HCT116 (cell line): ENCODE measurements around the gene SNX1. TPM values are rescaled to one million over a fixed set of nuclear protein-coding genes. Genes with fewer than 3 reads are reported as not detected.

Experiments
- ATAC-seq: fragments of 200-7000 bp; cut with Tn5 transposase; 2 replicates; pipeline ENCODE4 v1.9.1; 2020; ENCODE audit warnings: mild to moderate bottlenecking, moderate library complexity
- BruUV-seq: library from RNA; stranded (reverse); fragments of 400-500 nt; replicated peaks from 2 replicates; lab custom pipeline; 2021; lab: Mats Ljungman, UMichigan
- CTCF ChIA-PET: fragments of 300-600 bp; sonication (Branson Sonifier 250); formaldehyde crosslinking; loops from one replicate; lab custom pipeline; 2021; ENCODE audit warnings: antibody characterized with exemption; lab: Charles Lee
- POLR2A ChIA-PET: fragments of 300-600, 350-600 bp; sonication (Branson Sonifier 250); formaldehyde crosslinking; loops from one replicate; lab custom pipeline; 2021; ENCODE audit warnings: antibody characterized with exemption; lab: Charles Lee
- RAD21 ChIA-PET, 2 experiments: fragments of 300-600 bp; sonication (Branson Sonifier 250); formaldehyde crosslinking; loops; one replicate each; lab custom pipeline; 2023; ENCODE audit warnings: low total read pairs in 2 of 2; ENCODE audit not compliant: uncharacterized antibody in 2 of 2, unreplicated experiment in 2 of 2, low non-redundant PET in 1 of 2; lab: Charles Lee
- DNase-seq: peaks from one replicate; pipeline ENCODE4 v3.0.0-alpha.2; 2010; ENCODE audit warnings: low read depth, low spot score
- H2AFZ ChIP-seq: fragments of 200-600 bp; shearing (Covaris generic), sonication (generic); 2 replicates; pipeline ENCODE4 v1.6.1; 2017; ENCODE audit warnings: low read depth, mixed run types, mixed read lengths, antibody characterized with exemption, low read length; ENCODE audit not compliant: poor library complexity, severe bottlenecking
- H3K27ac ChIP-seq: 2 replicates; pipeline ENCODE4 v1.5.1; 2012; ENCODE audit warnings: low read depth, low read length
- H3K27me3 ChIP-seq: fragments of 200-600 bp; sonication (generic); 2 replicates; pipeline ENCODE4 v1.6.1; 2016; ENCODE audit warnings: mixed run types, low read length, mixed read lengths; ENCODE audit not compliant: insufficient read depth
- H3K36me3 ChIP-seq, 2 experiments: fragments of 200-500 bp in 1 of 2; fragments of 200-600 bp in 1 of 2; sonication (Bioruptor generic) in 1 of 2; sonication (generic) in 1 of 2; 2 replicates each; pipeline versions ENCODE4 v1.5.1 to v1.6.1; 2014 to 2016; ENCODE audit warnings: low read length in 2 of 2, inconsistent platforms in 1 of 2, mixed read lengths in 1 of 2, mixed run types in 1 of 2; ENCODE audit not compliant: insufficient read depth in 2 of 2, control insufficient read depth in 1 of 2
- H3K4me1 ChIP-seq, 2 experiments: fragments of 200-600 bp in 1 of 2; sonication (generic) in 1 of 2; 2 replicates each; pipeline versions ENCODE4 v1.5.1 to v1.6.1; 2012 to 2017; ENCODE audit warnings: low read length in 2 of 2, inconsistent platforms in 1 of 2, mild to moderate bottlenecking in 1 of 2, mixed read lengths in 1 of 2, mixed run types in 1 of 2, moderate library complexity in 1 of 2; ENCODE audit not compliant: insufficient read depth in 2 of 2, control insufficient read depth in 1 of 2
- H3K4me2 ChIP-seq: fragments of 200-600 bp; sonication (generic); 2 replicates; pipeline ENCODE4 v1.6.1; 2017; ENCODE audit warnings: mixed run types, low read length, mixed read lengths
- H3K4me3 ChIP-seq, 2 experiments: fragments of 200-600 bp in 1 of 2; sonication (generic) in 1 of 2; replicated peaks in 1 of 2; 2 replicates each; pipeline ENCODE4 v1.5.1; 2011 to 2016; ENCODE audit warnings: low read length in 2 of 2, control low read depth in 1 of 2, low read depth in 1 of 2, mild to moderate bottlenecking in 1 of 2, mixed read lengths in 1 of 2, mixed run types in 1 of 2
- H3K79me2 ChIP-seq: fragments of 200-600 bp; sonication (generic); 2 replicates; pipeline ENCODE4 v1.6.1; 2017; ENCODE audit warnings: mild to moderate bottlenecking, mixed run types, low read length, moderate library complexity, mixed read lengths; ENCODE audit not compliant: insufficient read depth
- H3K9ac ChIP-seq: fragments of 200-600 bp; sonication (generic); 2 replicates; pipeline ENCODE4 v1.6.1; 2016; ENCODE audit warnings: low read length, mixed read lengths
- H3K9me2 ChIP-seq: fragments of 200-600 bp; sonication (generic), shearing (Covaris generic); 2 replicates; pipeline ENCODE4 v1.6.1; 2017; ENCODE audit warnings: mixed run types, mild to moderate bottlenecking, moderate library complexity; ENCODE audit not compliant: insufficient read depth
- H3K9me3 ChIP-seq, 2 experiments: fragments of 200-500 bp in 1 of 2; fragments of 200-600 bp in 1 of 2; sonication (Bioruptor generic) in 1 of 2; sonication (generic) in 1 of 2; 2 replicates each; pipeline ENCODE4 v1.6.1; 2014 to 2017; ENCODE audit warnings: low read length in 2 of 2, mixed read lengths in 2 of 2, inconsistent platforms in 1 of 2, low read depth in 1 of 2, mild to moderate bottlenecking in 1 of 2, mixed run types in 1 of 2, moderate library complexity in 1 of 2; ENCODE audit not compliant: control insufficient read depth in 1 of 2, insufficient read depth in 1 of 2
- H4K20me1 ChIP-seq: fragments of 200-600 bp; sonication (generic), shearing (Covaris generic); 2 replicates; pipeline ENCODE4 v1.6.1; 2017; ENCODE audit warnings: mixed run types, mild to moderate bottlenecking, moderate library complexity; ENCODE audit not compliant: insufficient read depth
- CBX3 ChIP-seq: IDR thresholded peaks from 2 replicates; pipeline ENCODE4 v1.6.1; 2012; ENCODE audit warnings: low read depth
- EGR1 ChIP-seq: IDR thresholded peaks from 2 replicates; pipeline ENCODE4 v1.6.1; 2012; ENCODE audit warnings: low read depth
- ELF1 ChIP-seq: IDR thresholded peaks from 2 replicates; pipeline ENCODE4 v1.6.1; 2012; ENCODE audit warnings: low read depth, borderline replicate concordance
- EZH2phosphoT487 ChIP-seq: fragments of 200-600 bp; IDR thresholded peaks from 2 replicates; pipeline ENCODE4 v1.6.1; 2018; ENCODE audit warnings: antibody characterized with exemption, borderline replicate concordance
- JUND ChIP-seq: IDR thresholded peaks from 2 replicates; pipeline ENCODE4 v1.6.1; 2012
- YY1 ChIP-seq: IDR thresholded peaks from 2 replicates; pipeline ENCODE4 v1.6.1; 2011; ENCODE audit warnings: low read length, low read depth, moderate library complexity, mild to moderate bottlenecking; ENCODE audit not compliant: insufficient replicate concordance; ENCODE audit errors: extremely low read depth
- ZFX ChIP-seq: fragments of 450-650 bp; IDR thresholded peaks from 2 replicates; pipeline ENCODE4 v1.6.1; 2017
- intact Hi-C: fragments of 100-400 bp; cut with micrococcal nuclease; formaldehyde crosslinking; loops from 2 replicates; pipeline ENCODE4 v1.10.0; 2022
- total RNA-seq: library from RNA; stranded (reverse); gene quantifications from one replicate; pipeline ENCODE4 v1.2.1, GENCODE V29; 2021; ENCODE audit not compliant: unreplicated experiment
- TF ChIP-seq, protein P1 (sequence below): IDR thresholded peaks from 2 replicates; pipeline ENCODE4 v1.6.1; 2011; ENCODE audit warnings: mild to moderate bottlenecking, low read length, moderate library complexity; ENCODE audit not compliant: insufficient replicate concordance; ENCODE audit errors: extremely low read depth
- TF ChIP-seq, protein P2 (sequence below), 3 experiments: fragments of 200-600 bp in 1 of 3; sonication (generic) in 1 of 3; IDR thresholded peaks in 2 of 3; conservative IDR thresholded peaks in 1 of 3; 2 replicates each; pipeline ENCODE4 v1.5.1; 2012 to 2017; ENCODE audit warnings: low read depth in 2 of 3, low read length in 2 of 3, antibody characterized with exemption in 1 of 3, borderline replicate concordance in 1 of 3, control low read depth in 1 of 3, mild to moderate bottlenecking in 1 of 3, mixed read lengths in 1 of 3, mixed run types in 1 of 3, moderate library complexity in 1 of 3; ENCODE audit not compliant: insufficient read depth in 1 of 3

Gene SNX1
- total RNA-seq, 1 experiment from 2014 or later = 91.9 TPM

DNA sequence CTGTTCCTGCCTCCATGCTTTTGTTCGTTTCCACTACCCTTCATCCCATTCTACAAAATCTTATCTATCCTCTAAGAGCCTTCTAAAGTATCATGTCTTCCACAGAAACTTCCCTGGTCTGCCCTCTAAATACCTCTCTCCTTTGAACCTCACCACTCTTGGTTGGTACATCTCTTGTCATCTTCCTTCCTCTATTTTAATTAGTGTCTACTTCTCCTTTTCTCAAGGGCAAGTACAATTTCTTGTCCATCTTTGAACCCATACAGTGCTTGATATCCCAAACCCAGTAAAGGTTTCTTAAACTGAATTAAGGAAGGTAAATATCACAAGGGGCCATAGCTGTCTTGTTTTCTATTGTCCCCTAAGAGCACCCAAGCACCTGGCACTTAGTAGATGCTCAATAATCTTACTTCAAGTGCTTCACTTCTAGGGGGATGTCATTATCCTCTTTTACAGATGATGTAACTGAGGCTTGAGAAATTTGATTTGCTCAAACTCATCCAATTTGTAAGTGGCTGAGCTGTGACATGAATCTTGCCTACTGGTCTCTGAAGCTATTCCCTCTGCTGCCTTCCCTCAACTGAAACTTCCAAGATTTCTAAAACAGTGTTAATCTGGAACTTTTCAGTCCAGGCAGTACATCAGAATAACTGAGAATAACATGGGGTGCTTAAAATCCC, 46.9 kb upstream of the SNX1 start:
- Histone ChIP-seq H3K4me3 (no peak overlapping the region), H2AFZ (no peak overlapping the region), H3K27me3 (no peaks in the 10 kb centered on the region), H3K9me2 (no peaks in the 10 kb centered on the region), H3K4me1 (peaks cover 5 to 14% of the 10 kb centered on the region in 2 experiments; a peak in 2 of 4 replicates), H3K27ac (no peak overlapping the region), H3K9me3 (no peaks in the 10 kb centered on the region), H3K36me3 (no peaks in the 10 kb centered on the region), H3K79me2 (no peaks in the 10 kb centered on the region), H3K4me2 (no peak overlapping the region), H3K9ac (no peak overlapping the region), H4K20me1 (no peaks in the 10 kb centered on the region)
- no TSS peak for BruUV-seq
- DNase-seq (no peak), ATAC-seq (no peak)
- ChIA-PET RAD21 (no interaction called here), POLR2A (no interaction called here), CTCF (no interaction called here)
- intact Hi-C loops = loop anchor here (5.0 to 10.0 kb wide), 2 partner anchors 134 to 297 kb away; no protein-coding TSS in a partner anchor
- no peak for TF ChIP-seq JUND

DNA sequence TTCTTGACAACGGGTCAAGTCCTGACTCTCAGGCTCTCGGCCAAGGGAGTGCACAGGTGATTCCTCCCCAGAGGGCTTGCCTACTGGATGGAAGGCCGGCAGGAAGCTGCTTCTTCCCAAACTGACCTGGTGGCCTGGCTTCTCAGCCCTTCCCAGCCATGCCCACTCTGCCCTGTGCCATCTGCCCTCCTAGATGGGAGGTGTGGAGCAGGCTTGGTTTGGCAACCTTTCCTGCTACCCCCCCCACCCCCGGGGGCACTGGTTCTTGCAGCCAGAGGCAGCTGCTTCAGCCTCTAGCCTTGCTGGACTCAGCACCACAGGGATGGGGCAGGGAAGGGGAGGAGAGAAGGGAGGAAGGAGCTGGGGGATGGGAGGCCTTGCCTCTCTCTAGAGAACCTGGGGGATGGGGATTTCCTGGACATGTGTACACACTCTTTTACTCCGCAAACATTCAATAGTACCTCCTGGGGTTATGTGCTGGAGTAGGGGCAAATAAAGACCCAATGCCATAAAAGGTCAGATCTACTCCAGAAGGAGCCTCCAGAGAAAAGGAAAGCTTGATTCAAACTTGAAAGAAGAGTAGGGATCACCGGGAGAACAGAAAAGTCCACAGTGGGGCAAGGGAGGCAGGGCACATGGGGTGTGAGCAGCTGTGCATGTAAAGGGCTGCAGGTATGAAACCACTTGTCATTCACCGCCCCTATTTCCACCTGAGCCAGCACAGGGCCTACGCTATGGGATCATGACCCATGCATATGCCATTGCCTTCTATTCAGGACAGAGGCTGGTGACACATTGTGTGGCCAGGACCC, 45.3 kb upstream of the SNX1 start:
- no peaks in the 10 kb centered on the region for H3K9me2 ChIP-seq
- H3K4me2 ChIP-seq = no peak overlapping the region
- no peaks in the 10 kb centered on the region for H3K36me3 ChIP-seq
- H2AFZ ChIP-seq = no peak overlapping the region
- H3K9me3 ChIP-seq = no peaks in the 10 kb centered on the region
- no peak for DNase-seq
- ATAC-seq = no peak
- ChIA-PET RAD21 (no interaction called here), POLR2A (no interaction called here), CTCF (interaction anchor here (1.0 kb wide), 1 partner anchor 441 kb away, joined by 3 read pairs; no protein-coding TSS in a partner anchor)
- H3K9ac ChIP-seq = no peak overlapping the region
- no peaks in the 10 kb centered on the region for H3K27me3 ChIP-seq
- no peak overlapping the region for H3K4me3 ChIP-seq
- intact Hi-C loops = no loop called here
- H3K27ac ChIP-seq = no peak overlapping the region
- no peaks in the 10 kb centered on the region for H4K20me1 ChIP-seq
- H3K79me2 ChIP-seq = no peaks in the 10 kb centered on the region
- BruUV-seq = no TSS peak
- peaks cover 3 to 11% of the 10 kb centered on the region in 2 experiments; a peak in 2 of 4 replicates for H3K4me1 ChIP-seq
- TF ChIP-seq, protein P1, sequence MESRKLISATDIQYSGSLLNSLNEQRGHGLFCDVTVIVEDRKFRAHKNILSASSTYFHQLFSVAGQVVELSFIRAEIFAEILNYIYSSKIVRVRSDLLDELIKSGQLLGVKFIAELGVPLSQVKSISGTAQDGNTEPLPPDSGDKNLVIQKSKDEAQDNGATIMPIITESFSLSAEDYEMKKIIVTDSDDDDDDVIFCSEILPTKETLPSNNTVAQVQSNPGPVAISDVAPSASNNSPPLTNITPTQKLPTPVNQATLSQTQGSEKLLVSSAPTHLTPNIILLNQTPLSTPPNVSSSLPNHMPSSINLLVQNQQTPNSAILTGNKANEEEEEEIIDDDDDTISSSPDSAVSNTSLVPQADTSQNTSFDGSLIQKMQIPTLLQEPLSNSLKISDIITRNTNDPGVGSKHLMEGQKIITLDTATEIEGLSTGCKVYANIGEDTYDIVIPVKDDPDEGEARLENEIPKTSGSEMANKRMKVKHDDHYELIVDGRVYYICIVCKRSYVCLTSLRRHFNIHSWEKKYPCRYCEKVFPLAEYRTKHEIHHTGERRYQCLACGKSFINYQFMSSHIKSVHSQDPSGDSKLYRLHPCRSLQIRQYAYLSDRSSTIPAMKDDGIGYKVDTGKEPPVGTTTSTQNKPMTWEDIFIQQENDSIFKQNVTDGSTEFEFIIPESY = no peak
- TF ChIP-seq EZH2phosphoT487 (no peak), ZFX (no peak), CBX3 (no peak), JUND (no peak), YY1 (no peak), ELF1 (no peak), EGR1 (no peak)
- TF ChIP-seq, protein P2, sequence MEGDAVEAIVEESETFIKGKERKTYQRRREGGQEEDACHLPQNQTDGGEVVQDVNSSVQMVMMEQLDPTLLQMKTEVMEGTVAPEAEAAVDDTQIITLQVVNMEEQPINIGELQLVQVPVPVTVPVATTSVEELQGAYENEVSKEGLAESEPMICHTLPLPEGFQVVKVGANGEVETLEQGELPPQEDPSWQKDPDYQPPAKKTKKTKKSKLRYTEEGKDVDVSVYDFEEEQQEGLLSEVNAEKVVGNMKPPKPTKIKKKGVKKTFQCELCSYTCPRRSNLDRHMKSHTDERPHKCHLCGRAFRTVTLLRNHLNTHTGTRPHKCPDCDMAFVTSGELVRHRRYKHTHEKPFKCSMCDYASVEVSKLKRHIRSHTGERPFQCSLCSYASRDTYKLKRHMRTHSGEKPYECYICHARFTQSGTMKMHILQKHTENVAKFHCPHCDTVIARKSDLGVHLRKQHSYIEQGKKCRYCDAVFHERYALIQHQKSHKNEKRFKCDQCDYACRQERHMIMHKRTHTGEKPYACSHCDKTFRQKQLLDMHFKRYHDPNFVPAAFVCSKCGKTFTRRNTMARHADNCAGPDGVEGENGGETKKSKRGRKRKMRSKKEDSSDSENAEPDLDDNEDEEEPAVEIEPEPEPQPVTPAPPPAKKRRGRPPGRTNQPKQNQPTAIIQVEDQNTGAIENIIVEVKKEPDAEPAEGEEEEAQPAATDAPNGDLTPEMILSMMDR (IDR thresholded peaks at IDR 0.05 in 2 of 3, conservative IDR thresholded peaks at IDR 0.05 in 1 of 3; ENCODE audit: borderline replicate concordance in 1 of 3, insufficient read depth in 1 of 3, low read depth in 2 of 3, low read length in 2 of 3) = no peak
